Non-pigmented ciliary epithelial cell (primary cell): ENCODE results near the gene UFSP2.
"Not testable (repeated sequence)": the region's sequence is repeated elsewhere in the genome, so short reads cannot be mapped to it uniquely, and the experiment has no call there.

Experiments
- DNase-seq: peaks from one replicate; pipeline ENCODE4 v3.0.0-alpha.2; 2010; ENCODE audit warnings: low read depth

Gene UFSP2

DNA sequence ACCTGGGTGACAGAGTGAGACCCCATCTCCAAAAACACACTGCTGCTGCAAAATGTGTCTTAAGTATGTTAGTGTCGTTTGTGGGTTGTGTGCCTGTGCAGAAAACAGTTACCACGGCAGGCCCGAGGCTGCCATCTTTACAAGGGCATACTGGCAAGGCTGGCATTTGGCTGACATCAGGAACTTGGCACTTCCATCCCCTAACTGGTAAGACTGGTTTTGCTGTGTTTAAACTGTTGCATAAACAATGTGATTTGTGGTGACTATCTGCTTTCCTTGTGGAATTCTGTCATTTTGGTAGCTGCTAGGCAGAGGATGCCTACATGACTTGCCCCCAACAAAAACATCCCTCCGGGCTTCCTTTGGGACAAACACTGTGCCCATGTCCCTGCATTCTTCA, 42.3 kb downstream of the UFSP2 start:
- no peak for DNase-seq

GRCh38 chr4:185382754-185383153, 43.0 kb downstream of the UFSP2 start:
- DNase-seq = no peak

DNA sequence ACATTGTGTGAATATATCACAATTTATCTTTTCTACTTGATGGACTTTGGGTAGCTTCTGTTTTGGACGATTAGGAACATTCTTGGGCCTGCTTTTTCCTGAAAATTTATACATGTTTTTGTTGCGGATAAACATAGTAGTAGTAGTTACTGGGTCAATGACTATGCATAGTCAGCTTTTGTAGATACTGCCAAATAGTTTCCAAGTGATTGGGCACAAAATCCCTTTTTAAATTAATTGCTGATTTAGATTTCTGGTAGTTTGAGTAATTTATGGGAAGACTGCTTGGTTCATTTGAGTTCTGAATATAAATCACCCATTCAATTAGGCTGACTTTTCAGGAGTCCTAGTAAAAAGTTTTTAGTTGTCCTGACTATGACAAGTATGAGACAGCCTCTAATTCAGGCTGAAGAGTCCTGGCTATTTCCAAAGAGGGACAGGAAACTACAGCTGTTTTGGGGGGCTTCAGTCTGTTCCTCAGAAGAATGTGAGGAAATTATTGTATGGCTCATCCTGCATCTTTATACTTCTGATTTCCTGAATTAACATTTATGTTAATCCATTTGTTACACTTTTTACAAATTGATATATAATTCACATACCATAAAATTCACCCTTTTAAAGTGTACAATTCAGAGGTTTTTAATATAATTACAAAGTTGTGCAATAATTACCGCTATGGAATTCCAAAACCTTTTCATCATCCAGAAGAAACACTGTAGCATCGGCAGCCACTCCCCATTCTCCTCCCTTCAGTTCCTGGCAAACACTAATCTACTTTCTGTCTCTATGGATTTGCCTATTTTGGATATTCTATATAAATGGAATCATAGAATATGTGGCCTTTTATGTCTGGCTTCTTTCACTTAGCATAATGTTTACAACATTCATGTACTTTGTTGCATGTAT, 44.2 kb downstream of the UFSP2 start:
- DNase-seq = no peak

GRCh38 chr4:185380320-185380719, 45.4 kb downstream of the UFSP2 start:
- no peak for DNase-seq

- DNase-seq = no peak
Measured at GRCh38 chr4:185379326-185380295, 46.2 kb downstream of the UFSP2 start.

DNA sequence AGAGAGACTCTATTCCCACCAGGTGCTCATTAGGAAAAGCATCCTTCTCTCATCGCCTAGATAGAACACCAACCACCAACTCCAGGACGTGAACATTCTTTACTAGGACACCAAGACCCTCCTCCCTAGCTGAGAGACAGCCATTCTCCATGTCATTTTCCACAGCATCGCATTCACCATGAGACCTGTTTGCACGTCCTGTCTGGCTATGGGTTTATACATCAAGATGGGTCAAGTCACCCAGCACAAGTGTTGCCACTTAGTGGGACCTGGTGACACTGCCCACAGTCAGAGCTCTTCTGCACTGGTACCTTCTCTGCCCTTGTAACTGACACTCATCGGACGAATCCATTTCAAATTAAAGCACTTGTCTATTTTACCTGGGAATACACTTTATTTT, 47.5 kb downstream of the UFSP2 start:
- DNase-seq = no peak

- no peak for DNase-seq
Measured at GRCh38 chr4:185374573-185374972, 51.2 kb downstream of the UFSP2 start.

- no peak for DNase-seq
Measured at GRCh38 chr4:185374027-185374426, 51.7 kb downstream of the UFSP2 start.

DNA sequence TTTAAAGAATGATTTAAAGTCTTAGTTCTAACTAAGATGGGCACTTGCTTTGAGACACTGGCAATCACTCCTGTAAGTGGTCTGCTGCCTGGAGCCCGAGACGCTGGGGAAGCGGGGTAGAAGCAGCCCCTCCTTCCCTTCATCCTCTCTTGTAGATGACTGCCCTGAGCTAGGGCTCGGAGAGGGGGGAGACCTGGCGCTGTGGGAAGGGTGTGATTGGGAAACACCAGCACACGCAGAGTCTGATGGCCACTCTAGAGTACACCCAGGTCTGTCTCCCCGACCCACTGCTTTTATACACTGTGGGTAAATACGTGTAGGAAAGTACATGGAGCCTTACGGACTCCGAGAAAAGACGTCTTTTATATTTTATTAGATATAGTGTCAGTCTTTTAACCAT, 54.1 kb downstream of the UFSP2 start:
- no peak for DNase-seq

- DNase-seq = no peak
Measured at GRCh38 chr4:185370268-185370949, 55.4 kb downstream of the UFSP2 start.

DNA sequence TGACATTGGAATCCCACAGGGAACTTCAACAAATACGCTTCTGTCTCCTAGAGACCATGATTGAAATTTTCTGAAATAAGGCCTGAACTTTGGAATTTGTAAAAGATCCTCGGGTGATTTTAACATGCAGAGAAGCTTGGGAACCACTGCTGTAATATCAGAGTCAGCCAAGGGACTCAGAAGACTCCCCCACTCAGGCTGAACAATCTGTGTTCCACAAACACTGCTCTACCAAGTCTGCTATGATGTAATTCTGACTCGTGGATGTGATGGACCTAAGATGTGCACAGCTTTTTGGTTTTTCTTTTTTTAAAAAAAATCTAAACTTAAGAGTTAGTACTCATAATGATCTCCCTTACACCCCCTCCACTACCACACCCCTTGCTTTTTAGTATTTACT, 56.0 kb downstream of the UFSP2 start:
- no peak for DNase-seq

DNA sequence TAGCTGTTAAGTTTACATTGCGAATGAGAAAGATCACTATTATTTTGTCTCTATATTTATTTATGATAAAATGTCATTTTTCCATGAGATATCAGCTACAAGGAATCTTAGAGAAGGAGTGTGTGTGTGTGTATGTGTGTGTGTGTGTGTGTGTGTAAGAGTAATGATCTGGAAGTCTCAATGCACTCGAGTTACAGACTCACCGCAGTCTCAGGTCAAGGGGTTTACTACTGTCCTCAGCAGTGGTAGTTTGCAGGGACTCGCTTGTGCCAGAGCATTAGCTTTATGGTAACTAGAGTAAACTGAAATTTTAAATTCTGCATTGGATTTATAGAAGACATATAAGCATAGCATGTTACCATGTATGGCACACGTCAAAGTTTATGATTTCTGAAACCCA, 60.9 kb downstream of the UFSP2 start:
- no peak for DNase-seq

GRCh38 chr4:185363251-185363650, 62.5 kb downstream of the UFSP2 start:
- no peak for DNase-seq

- DNase-seq = not testable (repeated sequence)
Measured at GRCh38 chr4:185362570-185362969, 63.2 kb downstream of the UFSP2 start.

- DNase-seq = no peak
Measured at GRCh38 chr4:185361872-185362271, 63.9 kb downstream of the UFSP2 start.

GRCh38 chr4:185359767-185360446, 65.9 kb downstream of the UFSP2 start:
- DNase-seq = peak; percentile 71

GRCh38 chr4:185358959-185359358, 66.8 kb downstream of the UFSP2 start:
- peak; percentile 68 for DNase-seq

DNA sequence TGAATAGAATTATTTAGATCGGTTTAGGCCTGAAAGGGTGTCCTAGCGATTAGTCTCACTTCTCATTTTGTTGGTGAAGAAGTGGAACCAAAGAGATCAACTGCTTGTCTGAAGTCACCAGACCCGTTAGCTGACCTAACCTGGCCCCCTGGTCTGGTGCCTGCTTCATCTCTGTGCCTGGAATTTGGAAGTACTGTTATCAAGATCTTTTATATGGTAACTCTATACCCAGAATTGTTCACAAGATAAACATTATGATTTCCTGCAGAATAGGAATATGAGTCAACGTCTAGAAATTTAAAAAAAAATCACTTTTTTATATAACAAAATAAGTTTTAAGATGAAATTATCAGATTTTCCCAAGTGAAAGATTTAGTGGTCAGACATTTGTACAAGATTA, 67.2 kb downstream of the UFSP2 start:
- peak; percentile 70 for DNase-seq

- no peak for DNase-seq
Measured at GRCh38 chr4:185357733-185358440, 67.9 kb downstream of the UFSP2 start.

DNA sequence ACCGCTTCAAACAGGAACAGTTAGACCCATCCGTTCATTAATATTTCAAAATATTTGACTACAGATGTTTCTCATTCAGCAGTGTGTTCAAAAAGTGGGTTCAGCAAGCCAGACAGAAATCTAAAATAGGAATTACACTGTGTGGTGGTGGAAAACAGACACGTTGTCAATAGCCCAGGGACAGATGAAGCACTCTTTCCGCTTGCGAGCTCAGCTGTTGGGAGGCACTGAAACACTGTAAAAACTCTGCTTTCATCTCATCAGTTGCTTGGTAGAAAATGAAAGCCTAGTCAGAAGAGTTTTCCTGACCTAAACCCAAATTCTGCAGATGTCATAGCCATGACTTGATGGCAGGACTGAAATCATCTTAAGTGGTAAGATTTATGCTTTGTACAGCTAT, 68.6 kb downstream of the UFSP2 start:
- no peak for DNase-seq

GRCh38 chr4:185352741-185353140, 73.0 kb downstream of the UFSP2 start:
- no peak for DNase-seq
